Caco-2 (cell line): Measurements from ENCODE around the gene OGDH. TPM values are rescaled to one million over a fixed set of nuclear protein-coding genes. Genes with fewer than 3 reads are reported as not detected.
A peak's percentile ranks its signal among the peaks of the same experiment; 100 is the strongest.

Experiments used
- BruUV-seq: library from RNA; stranded (reverse); fragments of 400-500 nt; replicated peaks from 2 replicates; lab custom pipeline; 2021; lab: Mats Ljungman, UMichigan
- CTCF ChIA-PET: fragments of 300-600 bp; sonication (Branson Sonifier 250); formaldehyde crosslinking; loops from one replicate; lab custom pipeline; 2022; ENCODE audit warnings: antibody characterized with exemption; lab: Charles Lee
- POLR2A ChIA-PET: fragments of 300-600 bp; sonication (Branson Sonifier 250); formaldehyde crosslinking; loops from one replicate; lab custom pipeline; 2022; ENCODE audit warnings: antibody characterized with exemption; lab: Charles Lee
- DNase-seq, 2 experiments: peaks; one replicate each; pipeline versions ENCODE4 v3.0.0 to v3.0.0-alpha.2; 2020 to 2022
- H3K27me3 ChIP-seq: replicated peaks from 2 replicates; pipeline ENCODE4 v1.6.0; 2011; ENCODE audit warnings: low read length; ENCODE audit not compliant: control insufficient read depth, insufficient read depth
- H3K36me3 ChIP-seq: 2 replicates; pipeline ENCODE4 v1.5.1; 2011; ENCODE audit warnings: low read length; ENCODE audit not compliant: control insufficient read depth, insufficient read depth
- H3K4me1 ChIP-seq: fragments of 250-450 bp; sonication (Bioruptor Pico); 2 replicates; pipeline ENCODE4 v1.5.1; 2020; ENCODE audit warnings: mild to moderate bottlenecking
- H3K4me3 ChIP-seq: 2 replicates; pipeline ENCODE4 v1.5.1; 2011; ENCODE audit warnings: low read depth, mild to moderate bottlenecking, control low read depth, low read length
- H3K9me3 ChIP-seq: fragments of 250-450 bp; sonication (Bioruptor Pico); 2 replicates; pipeline ENCODE4 v1.5.1; 2020; ENCODE audit warnings: mild to moderate bottlenecking, moderate library complexity
- H3K27ac Mint-ChIP-seq: one replicate; pipeline ENCODE4 v1.8.0; 2022; ENCODE audit warnings: mixed read lengths; ENCODE audit not compliant: unreplicated experiment
- H3K27me3 Mint-ChIP-seq: one replicate; pipeline ENCODE4 v1.8.0; 2022; ENCODE audit warnings: mixed read lengths; ENCODE audit not compliant: insufficient read depth, unreplicated experiment
- H3K36me3 Mint-ChIP-seq: one replicate; pipeline ENCODE4 v1.8.0; 2022; ENCODE audit warnings: mild to moderate bottlenecking, mixed read lengths; ENCODE audit not compliant: insufficient read depth, unreplicated experiment
- H3K4me1 Mint-ChIP-seq: one replicate; pipeline ENCODE4 v1.8.0; 2022; ENCODE audit warnings: low read depth, mixed read lengths; ENCODE audit not compliant: unreplicated experiment
- H3K4me3 Mint-ChIP-seq: one replicate; pipeline ENCODE4 v1.8.0; 2022; ENCODE audit warnings: mild to moderate bottlenecking, moderate library complexity, mixed read lengths; ENCODE audit not compliant: unreplicated experiment
- H3K9me3 Mint-ChIP-seq: one replicate; pipeline ENCODE4 v1.8.0; 2022; ENCODE audit warnings: mixed read lengths; ENCODE audit not compliant: unreplicated experiment
- CTCF ChIP-seq, 2 experiments: fragments of 200-600 bp in 1 of 2; IDR thresholded peaks; 1 replicate in 1 of 2; 2 replicates in 1 of 2; pipeline versions ENCODE4 v1.5.1 to v1.8.0; 2011 to 2022; ENCODE audit warnings: antibody characterized with exemption in 1 of 2, control low read depth in 1 of 2, inconsistent platforms in 1 of 2, low read depth in 1 of 2, low read length in 1 of 2, mild to moderate bottlenecking in 1 of 2, moderate library complexity in 1 of 2; ENCODE audit not compliant: insufficient read depth in 1 of 2, severe bottlenecking in 1 of 2, unreplicated experiment in 1 of 2
- intact Hi-C: fragments of 100-400 bp; cut with micrococcal nuclease; formaldehyde crosslinking; loops from one replicate; pipeline ENCODE4 v1.10.0; 2022; ENCODE audit not compliant: unreplicated experiment
- total RNA-seq: library from RNA; stranded (reverse); gene quantifications from 2 replicates; pipeline ENCODE4 v1.2.3, GENCODE V29; 2022

OGDH gene
- total RNA-seq, 1 experiment from 2014 or later: 62.1 TPM

- TF ChIP-seq CTCF (IDR thresholded peaks at IDR 0.05; ENCODE audit: insufficient read depth in 1 of 2, low read depth in 1 of 2, low read length in 1 of 2, severe bottlenecking in 1 of 2, unreplicated experiment in 1 of 2): no peak
- no peaks in the 10 kb centered on the region for H3K27me3 Mint-ChIP-seq
- BruUV-seq: no TSS peak
- Histone ChIP-seq H3K36me3 (no peaks in the 10 kb centered on the region), H3K4me3 (no peak overlapping the region), H3K4me1 (peaks cover 11% of the 10 kb centered on the region), H3K9me3 (no peaks in the 10 kb centered on the region), H3K27me3 (no peaks in the 10 kb centered on the region)
- intact Hi-C loops: no loop called here
- H3K36me3 Mint-ChIP-seq: no peaks in the 10 kb centered on the region
- no peak for DNase-seq
- no peak overlapping the region for H3K27ac Mint-ChIP-seq
- CTCF ChIA-PET: no interaction called here
- POLR2A ChIA-PET: no interaction called here
- peaks cover 7% of the 10 kb centered on the region for H3K4me1 Mint-ChIP-seq
- H3K4me3 Mint-ChIP-seq: no peak overlapping the region
- H3K9me3 Mint-ChIP-seq: no peaks in the 10 kb centered on the region
Measured at GRCh38 chr7:44743750-44744149, 137.3 kb downstream of the OGDH start.

GRCh38 chr7:44748045-44748947, 141.9 kb downstream of the OGDH start, which contains the start of gene ZMIZ2:
ZMIZ2 (plus strand) TSS chr7:44748847; CDS start chr7:44756250, 7,403 bp downstream.
- Mint-ChIP-seq H3K4me1 (peaks cover 18% of the 10 kb centered on the region), H3K27me3 (no peaks in the 10 kb centered on the region), H3K27ac (peak within 1 kb of the TSS; percentile 72), H3K4me3 (peak within 1 kb of the TSS; percentile 83), H3K36me3 (peaks cover 5% of the 10 kb centered on the region), H3K9me3 (no peaks in the 10 kb centered on the region)
- Histone ChIP-seq H3K4me3 (peak within 1 kb of the TSS; percentile 96), H3K36me3 (no peaks in the 10 kb centered on the region; the same call in none of the 2 replicates), H3K4me1 (peaks cover 24% of the 10 kb centered on the region), H3K9me3 (no peaks in the 10 kb centered on the region), H3K27me3 (no peaks in the 10 kb centered on the region)
- ChIA-PET CTCF (no interaction called here), POLR2A (interaction anchor here (0.7 to 1.0 kb wide), 2 partner anchors 142 to 166 kb away, joined by 4 to 6 read pairs; partner anchors contain the start of genes OGDH and TMED4)
- intact Hi-C loops: loop anchor here (1.0 to 5.0 kb wide), 4 partner anchors 49 to 166 kb away; partner anchors contain the start of genes OGDH, PPIA and TMED4
- no peak for TF ChIP-seq CTCF (IDR thresholded peaks at IDR 0.05; ENCODE audit: insufficient read depth in 1 of 2, low read depth in 1 of 2, low read length in 1 of 2, severe bottlenecking in 1 of 2, unreplicated experiment in 1 of 2)
- peak; percentile 92 to 96 for DNase-seq
- no TSS peak for BruUV-seq

- Mint-ChIP-seq H3K27ac (peak overlapping the region; percentile 72), H3K9me3 (no peaks in the 10 kb centered on the region), H3K27me3 (no peaks in the 10 kb centered on the region), H3K4me1 (peaks cover 18% of the 10 kb centered on the region), H3K4me3 (peak overlapping the region; percentile 83), H3K36me3 (peaks cover 5% of the 10 kb centered on the region)
- no peak for DNase-seq
- Histone ChIP-seq H3K4me3 (peak overlapping the region; percentile 96), H3K27me3 (no peaks in the 10 kb centered on the region), H3K4me1 (peaks cover 24% of the 10 kb centered on the region), H3K9me3 (no peaks in the 10 kb centered on the region), H3K36me3 (no peaks in the 10 kb centered on the region; the same call in none of the 2 replicates)
- intact Hi-C loops: loop anchor here (1.0 to 5.0 kb wide), 4 partner anchors 48 to 167 kb away; partner anchors contain the start of genes OGDH, PPIA and TMED4
- ChIA-PET CTCF (no interaction called here), POLR2A (interaction anchor here (0.6 kb wide), 3 partner anchors 42 to 176 kb away, joined by 3 to 13 read pairs (median 5); partner anchors contain the start of gene DDX56)
- BruUV-seq: no TSS peak
- TF ChIP-seq CTCF (IDR thresholded peaks at IDR 0.05; ENCODE audit: insufficient read depth in 1 of 2, low read depth in 1 of 2, low read length in 1 of 2, severe bottlenecking in 1 of 2, unreplicated experiment in 1 of 2): no peak
Measured at GRCh38 chr7:44748948-44749731, 142.7 kb downstream of the OGDH start.
